ENCODE results near the gene TMPRSS2.
"Not testable (repeated sequence)": the region's sequence is repeated elsewhere in the genome, so short reads cannot be mapped to it uniquely, and the experiment has no call there.

TMPRSS2 gene

GRCh38 chr21:41418956-41419680 is 88.8 kb downstream of the TMPRSS2 start:
- DNase-seq (ENCODE audit: low read depth, low spot score): no peak
- Histone ChIP-seq H3K4me3 (no peak overlapping the region), H3K27ac (no peak overlapping the region), H3K9me3 (ENCODE audit: low read depth, low read length) (no peaks in the 10 kb centered on the region), H3K9ac (ENCODE audit: insufficient read length) (no peak overlapping the region), H3K36me3 (ENCODE audit: insufficient read depth, low read length) (no peaks in the 10 kb centered on the region)
- no peak for TF ChIP-seq FOXP2 (optimal IDR thresholded peaks at IDR 0.05; ENCODE audit: control extremely low read depth, extremely low read length, insufficient read depth)

GRCh38 chr21:41418393-41418792 is 89.6 kb downstream of the TMPRSS2 start:
- no peak overlapping the region for H3K27ac ChIP-seq
- DNase-seq (ENCODE audit: low read depth, low spot score): no peak
- TF ChIP-seq FOXP2 (optimal IDR thresholded peaks at IDR 0.05; ENCODE audit: control extremely low read depth, extremely low read length, insufficient read depth): no peak
- TF ChIP-seq POLR2AphosphoS5 (IDR thresholded peaks at IDR 0.05; ENCODE audit: borderline replicate concordance, low read depth, low read length): no peak
- no peak for TF ChIP-seq EZH2 (IDR thresholded peaks at IDR 0.05)
- H3K9ac ChIP-seq (ENCODE audit: insufficient read length): no peak overlapping the region
- H3K4me3 ChIP-seq: no peak overlapping the region
- no peaks in the 10 kb centered on the region for H3K9me3 ChIP-seq (ENCODE audit: low read depth, low read length)
- H3K36me3 ChIP-seq (ENCODE audit: insufficient read depth, low read length): no peaks in the 10 kb centered on the region

- DNase-seq (ENCODE audit: low read depth, low spot score); H3K4me3 ChIP-seq; H3K9ac ChIP-seq (ENCODE audit: insufficient read length); H3K36me3 ChIP-seq (ENCODE audit: insufficient read depth, low read length); H3K27ac ChIP-seq; H3K9me3 ChIP-seq (ENCODE audit: low read depth, low read length): not testable (repeated sequence)
These were observed 90.5 kb downstream of the TMPRSS2 start for GRCh38 chr21:41417505-41417904.

Data from SK-N-MC (cell line).